Activated T-helper 9 cell treated with anti-CD3 and anti-CD28 coated beads, Interleukin-2, amount 50 U/mL, for 16 hours (primary cell): ENCODE measurements around the gene INPP5A.
"Not testable (repeated sequence)": the region's sequence is repeated elsewhere in the genome, so short reads cannot be mapped to it uniquely, and the experiment has no call there.

Experiments
- DNase-seq: peaks from one replicate; pipeline ENCODE4 v3.0.0-alpha.2; 2020; ENCODE audit warnings: low read depth

Gene INPP5A

GRCh38 chr10:132784866-132785722 lies 247.5 kb downstream of the INPP5A start:
- no peak for DNase-seq

GRCh38 chr10:132785723-132786475 lies 248.3 kb downstream of the INPP5A start, which contains the start of gene NKX6-2:
Gene NKX6-2 (minus strand): TSS chr10:132786147. CDS start chr10:132785948, 199 bp downstream.
- DNase-seq: no peak

- no peak for DNase-seq
Observed at GRCh38 chr10:132786476-132786883, 248.9 kb downstream of the INPP5A start.

GRCh38 chr10:132786884-132787494 lies 249.4 kb downstream of the INPP5A start:
- DNase-seq: no peak

GRCh38 chr10:132787495-132788179 lies 250.1 kb downstream of the INPP5A start:
- DNase-seq: no peak

- no peak for DNase-seq
Observed at GRCh38 chr10:132788180-132788830, 250.7 kb downstream of the INPP5A start.

- DNase-seq: no peak
Observed at GRCh38 chr10:132788831-132789219, 251.2 kb downstream of the INPP5A start.

- no peak for DNase-seq
Observed at GRCh38 chr10:132789659-132790148, 252.1 kb downstream of the INPP5A start.

- no peak for DNase-seq
Observed at GRCh38 chr10:132790470-132790869, 252.9 kb downstream of the INPP5A start.

- DNase-seq: no peak
Observed at GRCh38 chr10:132790934-132791829, 253.6 kb downstream of the INPP5A start.

- not testable (repeated sequence) for DNase-seq
Observed at GRCh38 chr10:132792099-132792498, 254.5 kb downstream of the INPP5A start.

- no peak for DNase-seq
Observed at GRCh38 chr10:132792796-132793195, 255.2 kb downstream of the INPP5A start.

- DNase-seq: no peak
Observed at GRCh38 chr10:132793213-132793612, 255.6 kb downstream of the INPP5A start.

- DNase-seq: no peak
Observed at GRCh38 chr10:132793871-132794849, 256.6 kb downstream of the INPP5A start.

- no peak for DNase-seq
Observed at GRCh38 chr10:132796846-132797245, 259.3 kb downstream of the INPP5A start.

GRCh38 chr10:132797986-132798385 lies 260.4 kb downstream of the INPP5A start:
- DNase-seq: not testable (repeated sequence)

- DNase-seq: no peak
Observed at GRCh38 chr10:132798403-132798802, 260.8 kb downstream of the INPP5A start.

GRCh38 chr10:132798876-132799275 lies 261.3 kb downstream of the INPP5A start:
- DNase-seq: no peak

GRCh38 chr10:132799865-132800264 lies 262.3 kb downstream of the INPP5A start:
- no peak for DNase-seq
